GM21786 (cell line): ENCODE data around the gene KRT8.
"Not testable (repeated sequence)": the region's sequence is repeated elsewhere in the genome, so short reads cannot be mapped to it uniquely, and the experiment has no call there.

Experiments used
- ATAC-seq: cut with Tn5 transposase; IDR thresholded peaks from one replicate; pipeline ENCODE4 v1.9.1; 2021; ENCODE audit not compliant: unreplicated experiment

The KRT8 gene

GRCh38 chr12:52901715-52902541, 2.9 kb downstream of the KRT8 start:
- no peak for ATAC-seq

- ATAC-seq = no peak
Measured at GRCh38 chr12:52900896-52901714, 3.8 kb downstream of the KRT8 start.

- ATAC-seq = no peak
Measured at GRCh38 chr12:52900166-52900895, 4.5 kb downstream of the KRT8 start.

DNA sequence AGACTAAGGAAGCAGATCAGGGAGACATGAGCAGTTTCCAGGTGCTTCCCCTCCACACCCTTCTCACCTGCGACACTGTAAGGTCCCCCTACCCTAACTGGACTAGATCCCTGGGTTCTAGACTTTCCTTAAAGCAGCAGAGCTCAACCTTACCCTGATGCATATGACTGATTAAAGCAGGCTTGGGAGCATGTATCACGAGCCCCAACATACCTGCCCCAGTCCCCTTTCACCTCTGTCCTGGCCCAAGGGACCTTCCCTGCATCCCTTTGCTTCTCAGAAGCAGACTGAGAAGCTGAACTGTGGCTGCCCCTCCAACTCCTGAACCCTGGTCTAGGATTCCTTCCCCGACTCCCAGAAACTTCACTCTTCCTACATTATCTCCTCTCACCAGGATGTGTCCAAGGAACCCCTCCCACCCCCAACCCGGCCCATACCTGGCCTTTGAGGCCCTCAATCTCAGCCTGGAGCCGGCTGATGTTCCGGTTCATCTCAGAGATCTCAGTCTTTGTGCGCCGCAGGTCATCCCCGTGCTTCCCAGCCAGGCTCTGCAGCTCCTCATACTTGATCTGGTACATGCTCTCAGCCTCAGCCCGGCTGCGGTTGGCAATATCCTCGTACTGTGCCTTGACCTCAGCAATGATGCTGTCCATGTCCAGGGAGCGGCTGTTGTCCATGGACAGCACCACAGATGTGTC, 5.4 kb downstream of the KRT8 start:
- ATAC-seq = no peak

DNA sequence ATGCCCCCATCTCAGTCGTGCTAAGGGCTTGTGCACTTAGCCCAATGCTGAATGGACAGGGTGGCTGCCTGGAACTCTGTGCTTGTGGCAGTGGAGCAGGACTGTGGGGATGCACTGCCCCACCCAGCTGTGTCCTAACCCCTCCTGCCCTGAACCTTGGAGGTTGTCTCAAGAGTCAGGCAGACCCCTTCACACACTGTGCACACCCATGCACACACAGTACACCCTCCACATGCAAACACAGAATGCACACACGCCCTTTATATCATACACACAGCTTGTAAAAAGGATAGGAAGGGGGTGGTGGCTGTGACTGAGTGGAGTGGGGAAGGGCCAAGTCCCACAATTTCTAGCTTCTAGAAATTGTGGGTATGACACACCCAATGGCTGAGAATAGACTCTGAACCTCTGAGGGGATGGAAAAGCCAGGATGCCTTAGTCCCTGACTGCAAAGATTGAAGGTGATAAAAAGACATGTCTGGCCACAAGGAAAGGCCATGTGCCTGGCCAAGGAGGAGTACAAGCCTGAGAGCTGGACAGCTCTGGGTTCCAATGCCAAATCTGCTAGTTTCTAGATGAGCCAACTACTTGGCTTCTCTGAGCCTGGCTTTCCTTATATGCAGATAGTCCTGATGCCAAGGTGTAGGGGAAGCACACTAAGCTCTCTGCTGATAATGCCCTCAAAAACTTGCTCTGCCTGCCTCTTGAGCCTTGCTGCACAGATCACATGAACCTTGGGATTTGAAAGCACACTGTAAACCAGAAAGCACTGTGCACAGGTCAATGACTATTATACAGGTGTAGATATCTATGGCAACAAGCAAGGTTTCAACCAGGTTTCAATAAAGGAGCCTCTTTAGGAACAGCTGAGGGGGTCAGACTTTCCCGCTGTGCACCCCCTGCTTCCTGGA, 8.4 kb downstream of the KRT8 start:
- no peak for ATAC-seq

DNA sequence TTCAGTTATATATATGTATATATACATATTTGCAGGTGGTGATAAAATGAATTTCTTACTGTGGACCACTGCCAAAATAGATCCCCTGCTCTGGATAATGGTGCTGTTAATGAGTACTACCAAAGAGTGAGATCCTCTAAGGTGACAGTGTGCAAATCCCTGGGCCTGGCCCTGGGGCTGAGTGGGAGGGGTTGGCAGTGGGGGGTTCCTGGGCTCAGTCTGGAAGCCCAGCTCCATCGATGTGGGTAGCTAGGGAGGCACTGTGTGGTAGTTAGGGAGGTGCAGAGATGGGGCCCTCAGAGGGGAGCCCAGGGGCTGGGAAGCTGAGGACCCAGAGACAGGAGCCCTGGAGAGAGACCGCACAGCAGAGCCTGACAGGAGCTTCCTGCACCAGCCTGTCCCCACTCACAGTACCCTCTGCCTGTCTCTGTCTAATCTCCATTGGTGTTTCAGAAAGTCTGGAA, 9.1 kb downstream of the KRT8 start:
- no peak for ATAC-seq

DNA sequence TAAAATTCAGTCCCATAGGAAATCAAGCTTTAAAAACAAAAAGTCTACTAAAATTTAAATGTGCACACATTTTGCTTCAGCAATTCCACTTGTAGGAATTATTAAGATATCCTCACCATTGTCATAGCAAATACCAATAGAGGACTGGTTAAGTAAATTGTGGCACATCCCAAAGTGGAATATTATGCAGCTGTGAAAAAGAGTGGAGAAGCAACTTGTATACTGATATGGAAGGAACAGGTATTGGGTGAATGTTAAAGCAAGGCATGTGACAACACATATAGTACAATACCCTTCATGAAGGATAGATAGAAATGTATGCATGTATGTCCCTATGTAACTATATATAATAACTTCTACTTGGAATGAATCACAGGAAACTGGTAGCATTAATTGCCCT, 11.9 kb downstream of the KRT8 start:
- ATAC-seq = no peak

DNA sequence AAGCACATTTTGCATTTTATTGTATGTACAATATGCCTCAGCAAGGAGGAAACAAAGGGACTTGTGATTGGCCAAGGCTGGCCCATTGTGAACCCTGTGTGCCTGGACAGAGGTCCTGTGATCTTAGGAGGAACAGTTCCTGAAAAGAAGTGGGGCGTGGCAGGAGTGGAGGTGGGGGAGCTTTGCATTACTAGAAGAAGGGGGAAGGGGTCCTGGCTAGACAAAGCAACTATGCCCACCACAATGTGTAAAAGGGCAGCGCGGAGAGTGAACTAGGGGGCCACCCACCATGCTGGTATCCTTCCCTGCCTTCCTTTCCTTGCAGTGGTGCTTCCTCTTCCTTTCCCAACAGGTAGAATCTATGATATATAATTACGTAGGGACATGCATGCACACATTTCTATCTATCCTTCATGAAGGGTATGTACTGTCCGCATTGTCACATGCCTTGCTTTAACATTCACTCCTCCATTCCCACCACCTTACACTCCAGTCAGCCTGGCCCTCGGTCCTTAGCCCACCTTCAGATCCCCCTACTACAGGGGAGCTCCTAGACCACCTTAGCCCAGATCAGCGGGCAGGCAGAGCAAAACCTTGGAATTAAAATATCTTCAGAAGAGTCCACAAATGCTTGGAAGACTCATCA, 12.5 kb downstream of the KRT8 start:
- ATAC-seq = no peak

DNA sequence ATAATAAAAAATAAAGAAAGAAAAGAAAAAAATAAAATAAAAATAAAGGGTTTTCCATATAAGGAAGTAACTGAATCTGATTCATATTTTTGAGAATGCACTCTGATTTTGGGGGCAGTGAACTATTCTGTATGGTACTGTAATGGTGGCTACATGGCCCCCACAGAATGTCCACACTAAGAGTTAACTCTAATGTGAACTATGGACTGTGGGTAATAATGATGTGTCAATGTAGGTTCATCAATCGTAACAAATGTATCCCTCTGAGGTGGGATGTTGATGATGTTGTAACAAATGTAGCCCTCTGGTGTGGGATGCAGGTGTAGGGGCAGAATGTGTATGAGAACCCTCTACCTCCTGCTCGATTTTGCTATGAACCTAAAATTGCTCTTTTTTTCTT, 13.8 kb downstream of the KRT8 start:
- no peak for ATAC-seq

DNA sequence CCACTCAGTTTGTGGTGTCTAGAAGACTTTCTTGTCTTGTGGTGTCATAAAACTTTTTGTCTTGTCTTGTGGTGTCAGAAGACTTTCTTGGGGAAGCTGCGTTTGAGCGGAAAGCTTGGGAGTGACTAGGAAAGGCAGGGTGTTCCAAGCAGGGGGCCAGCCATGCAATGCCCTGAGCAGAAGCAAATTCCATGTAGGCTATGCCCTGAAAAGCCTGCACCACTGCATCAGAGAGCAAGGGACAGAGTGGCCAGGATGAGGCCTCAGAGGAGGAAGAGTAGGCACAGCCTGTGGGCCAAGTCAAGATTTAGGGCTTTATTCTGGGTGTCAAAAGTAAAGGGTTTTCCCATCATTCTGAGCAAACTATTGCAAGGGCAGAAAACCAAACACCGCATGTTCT, 14.5 kb downstream of the KRT8 start:
- ATAC-seq = no peak

GRCh38 chr12:52884526-52885293, 20.2 kb downstream of the KRT8 start:
- ATAC-seq = no peak

DNA sequence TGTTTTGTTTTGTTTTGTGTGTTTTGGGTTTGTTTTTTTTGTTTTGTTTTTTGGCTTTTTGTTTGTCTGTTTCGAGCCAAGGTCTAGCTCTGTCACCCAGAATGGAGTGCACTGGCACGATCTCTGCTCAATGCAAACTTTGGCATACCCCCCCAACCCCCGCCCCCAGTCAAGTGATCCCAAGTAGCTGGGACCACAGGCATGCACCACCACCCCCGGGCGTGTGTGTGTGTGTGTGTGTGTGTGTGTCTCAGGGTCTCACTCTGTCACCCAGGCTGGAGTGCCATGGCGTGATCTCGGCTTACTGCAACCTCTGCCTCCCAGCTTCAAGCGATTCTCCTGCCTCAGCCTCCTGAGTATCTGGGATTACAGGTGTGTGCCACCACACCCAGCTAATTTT, 24.4 kb downstream of the KRT8 start:
- ATAC-seq = not testable (repeated sequence)

DNA sequence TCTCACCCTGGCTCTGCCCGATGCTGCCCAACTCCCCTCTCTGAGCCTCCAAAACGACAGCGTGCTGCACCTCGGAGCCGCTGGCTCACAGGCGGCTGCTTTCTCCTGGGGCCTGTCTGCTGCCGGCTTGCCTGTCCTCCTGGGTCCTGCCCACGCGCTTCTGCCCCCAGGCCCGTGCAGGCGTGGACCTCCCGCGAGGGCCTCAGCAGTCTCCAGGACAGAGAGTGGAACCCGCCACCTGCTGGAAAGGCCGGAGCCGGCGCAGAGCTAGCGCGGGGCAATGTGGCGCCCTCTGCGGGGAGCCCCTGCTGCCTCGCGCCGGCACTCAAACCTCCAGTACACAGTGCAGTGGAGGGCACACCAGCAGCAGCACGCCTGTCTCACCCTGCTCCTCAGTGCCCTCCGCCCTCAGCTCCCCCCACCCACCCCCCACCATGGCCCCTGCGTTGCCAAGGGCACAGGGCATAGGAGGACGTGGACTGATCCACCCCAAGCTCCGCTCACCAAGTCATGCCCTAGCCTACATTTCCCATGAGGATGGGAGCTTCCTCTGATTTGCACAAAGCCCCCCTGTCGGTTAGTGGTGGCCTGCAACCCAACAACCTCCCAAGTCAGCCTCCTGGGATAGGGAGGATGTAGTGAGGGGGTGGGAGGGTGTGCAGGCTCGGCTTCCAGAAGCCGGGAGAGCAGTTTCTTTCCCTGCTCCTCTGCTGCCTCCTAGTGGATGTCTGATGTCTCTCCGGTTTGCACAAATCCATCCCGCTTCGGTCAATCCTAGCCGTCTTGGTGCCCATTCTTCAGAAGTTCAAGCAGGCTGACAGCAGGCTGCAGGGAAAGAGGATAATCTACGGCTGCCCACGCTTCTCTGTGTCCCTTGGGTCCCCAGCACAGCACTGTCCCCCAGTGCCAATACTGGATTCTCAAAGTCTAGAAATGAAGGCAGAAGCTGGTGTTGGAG, 25.2 kb downstream of the KRT8 start:
- ATAC-seq = no peak

- ATAC-seq = no peak
Measured at GRCh38 chr12:52878507-52879393, 26.1 kb downstream of the KRT8 start.

DNA sequence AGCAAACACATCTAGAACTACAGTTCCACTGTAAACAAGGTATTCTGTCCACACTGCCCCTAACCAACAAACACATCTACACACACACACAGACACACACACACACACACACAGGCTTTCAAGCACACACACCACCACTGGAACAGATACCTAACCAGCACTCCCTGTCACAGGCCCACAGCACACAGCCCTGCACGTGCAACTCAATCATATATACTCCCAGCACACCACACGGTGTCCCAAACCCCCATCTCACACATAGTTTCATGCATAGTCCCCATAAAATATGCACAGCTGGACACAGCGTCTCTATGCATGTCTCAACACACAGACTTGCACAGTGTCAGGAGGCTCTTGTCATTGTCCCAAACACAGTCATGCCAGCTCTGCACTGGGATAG, 27.6 kb downstream of the KRT8 start:
- ATAC-seq = no peak

DNA sequence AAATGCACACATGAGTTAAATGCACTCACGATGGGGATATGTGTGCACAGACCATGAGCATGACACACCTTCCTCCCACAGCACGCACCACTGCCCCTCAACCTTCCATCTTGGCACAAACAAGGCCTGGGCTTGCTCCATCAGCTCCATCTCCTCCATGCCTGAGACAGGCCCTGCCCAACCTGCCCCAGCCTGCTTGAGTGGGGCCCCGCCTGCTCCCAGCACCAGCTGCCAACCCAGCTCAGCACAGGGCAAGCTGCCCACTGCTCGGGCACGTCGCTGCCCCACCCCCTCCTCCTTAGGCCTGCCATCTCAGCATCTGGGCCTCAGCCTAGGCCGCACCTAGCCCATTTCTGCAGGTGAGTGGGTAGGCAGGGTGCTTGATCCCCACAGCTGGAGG, 28.5 kb downstream of the KRT8 start:
- no peak for ATAC-seq
